ENCODE data around the gene JAK1.
"Not testable (repeated sequence)": the region's sequence is repeated elsewhere in the genome, so short reads cannot be mapped to it uniquely, and the experiment has no call there.

DNA sequence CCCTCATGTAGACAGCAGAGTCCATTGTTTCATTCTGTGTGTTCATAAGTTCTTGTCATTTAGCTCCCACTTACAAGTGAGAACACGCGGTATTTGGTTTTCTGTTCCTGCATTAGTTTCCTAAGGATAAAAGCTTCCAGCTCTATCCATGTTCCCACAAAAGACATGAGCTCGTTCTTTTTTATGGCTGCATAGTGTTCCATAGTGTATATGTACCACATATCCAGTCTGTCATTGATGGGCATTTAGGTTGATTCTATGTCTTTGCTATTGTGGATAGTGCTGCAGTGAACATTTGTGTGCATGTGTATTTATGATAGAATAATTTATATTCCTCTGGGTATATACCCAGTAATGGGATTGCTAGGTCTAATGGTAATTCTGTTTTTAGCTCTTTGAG, 145.8 kb downstream of the JAK1 start:
- TF ChIP-seq, protein P1, sequence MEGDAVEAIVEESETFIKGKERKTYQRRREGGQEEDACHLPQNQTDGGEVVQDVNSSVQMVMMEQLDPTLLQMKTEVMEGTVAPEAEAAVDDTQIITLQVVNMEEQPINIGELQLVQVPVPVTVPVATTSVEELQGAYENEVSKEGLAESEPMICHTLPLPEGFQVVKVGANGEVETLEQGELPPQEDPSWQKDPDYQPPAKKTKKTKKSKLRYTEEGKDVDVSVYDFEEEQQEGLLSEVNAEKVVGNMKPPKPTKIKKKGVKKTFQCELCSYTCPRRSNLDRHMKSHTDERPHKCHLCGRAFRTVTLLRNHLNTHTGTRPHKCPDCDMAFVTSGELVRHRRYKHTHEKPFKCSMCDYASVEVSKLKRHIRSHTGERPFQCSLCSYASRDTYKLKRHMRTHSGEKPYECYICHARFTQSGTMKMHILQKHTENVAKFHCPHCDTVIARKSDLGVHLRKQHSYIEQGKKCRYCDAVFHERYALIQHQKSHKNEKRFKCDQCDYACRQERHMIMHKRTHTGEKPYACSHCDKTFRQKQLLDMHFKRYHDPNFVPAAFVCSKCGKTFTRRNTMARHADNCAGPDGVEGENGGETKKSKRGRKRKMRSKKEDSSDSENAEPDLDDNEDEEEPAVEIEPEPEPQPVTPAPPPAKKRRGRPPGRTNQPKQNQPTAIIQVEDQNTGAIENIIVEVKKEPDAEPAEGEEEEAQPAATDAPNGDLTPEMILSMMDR (conservative IDR thresholded peaks at IDR 0.05; ENCODE audit: low read depth, low read length), result not testable (repeated sequence)
- TF ChIP-seq EZH2 (IDR thresholded peaks at IDR 0.05; ENCODE audit: borderline replicate concordance, low read depth, low read length, poor library complexity, severe bottlenecking), result not testable (repeated sequence)
